Measurements from ENCODE around the gene NLK.

DNA sequence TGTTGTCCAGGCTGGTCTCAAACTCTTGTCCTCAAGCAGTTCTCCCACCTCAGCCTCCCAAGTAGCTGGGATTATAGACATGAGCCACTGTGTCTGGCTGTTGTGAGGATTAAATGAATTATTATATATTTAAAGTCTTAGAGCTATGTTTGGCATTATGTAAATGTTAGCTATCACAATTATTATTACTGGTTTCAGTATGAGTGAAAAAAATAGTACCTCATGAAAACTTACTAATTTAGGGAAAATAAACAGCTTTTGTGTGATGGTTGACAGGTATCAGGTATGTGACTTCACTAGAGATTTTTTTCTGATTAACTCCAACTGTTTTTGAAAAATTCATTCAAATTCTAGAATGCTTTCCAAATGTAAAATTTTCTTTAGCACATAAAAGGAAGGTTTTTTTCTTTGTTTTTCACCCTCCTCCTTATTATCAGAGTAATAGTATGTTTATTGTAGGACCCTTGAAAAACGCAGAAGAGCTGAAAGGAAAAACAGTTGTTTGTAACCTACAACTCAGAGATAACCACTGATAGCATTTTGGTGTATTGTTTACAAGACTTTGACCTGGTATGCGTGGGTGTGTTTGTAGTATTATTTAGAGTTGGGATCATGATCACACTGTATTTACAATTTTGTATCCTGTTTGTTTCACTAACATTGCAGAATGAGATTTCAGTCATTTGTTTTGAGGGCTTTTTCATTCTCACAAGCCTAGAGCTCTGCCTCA is 13.2 kb downstream of the NLK start:
- TF ChIP-seq POLR2A (IDR thresholded peaks at IDR 0.05; ENCODE audit: borderline replicate concordance, extremely low read depth, insufficient read depth, insufficient read length) (no peak), SP1 (IDR thresholded peaks at IDR 0.05; ENCODE audit: low read depth) (no peak), ZNF274 (IDR thresholded peaks at IDR 0.05; ENCODE audit: low read depth, low read length) (no peak)
- TF ChIP-seq, protein P1, sequence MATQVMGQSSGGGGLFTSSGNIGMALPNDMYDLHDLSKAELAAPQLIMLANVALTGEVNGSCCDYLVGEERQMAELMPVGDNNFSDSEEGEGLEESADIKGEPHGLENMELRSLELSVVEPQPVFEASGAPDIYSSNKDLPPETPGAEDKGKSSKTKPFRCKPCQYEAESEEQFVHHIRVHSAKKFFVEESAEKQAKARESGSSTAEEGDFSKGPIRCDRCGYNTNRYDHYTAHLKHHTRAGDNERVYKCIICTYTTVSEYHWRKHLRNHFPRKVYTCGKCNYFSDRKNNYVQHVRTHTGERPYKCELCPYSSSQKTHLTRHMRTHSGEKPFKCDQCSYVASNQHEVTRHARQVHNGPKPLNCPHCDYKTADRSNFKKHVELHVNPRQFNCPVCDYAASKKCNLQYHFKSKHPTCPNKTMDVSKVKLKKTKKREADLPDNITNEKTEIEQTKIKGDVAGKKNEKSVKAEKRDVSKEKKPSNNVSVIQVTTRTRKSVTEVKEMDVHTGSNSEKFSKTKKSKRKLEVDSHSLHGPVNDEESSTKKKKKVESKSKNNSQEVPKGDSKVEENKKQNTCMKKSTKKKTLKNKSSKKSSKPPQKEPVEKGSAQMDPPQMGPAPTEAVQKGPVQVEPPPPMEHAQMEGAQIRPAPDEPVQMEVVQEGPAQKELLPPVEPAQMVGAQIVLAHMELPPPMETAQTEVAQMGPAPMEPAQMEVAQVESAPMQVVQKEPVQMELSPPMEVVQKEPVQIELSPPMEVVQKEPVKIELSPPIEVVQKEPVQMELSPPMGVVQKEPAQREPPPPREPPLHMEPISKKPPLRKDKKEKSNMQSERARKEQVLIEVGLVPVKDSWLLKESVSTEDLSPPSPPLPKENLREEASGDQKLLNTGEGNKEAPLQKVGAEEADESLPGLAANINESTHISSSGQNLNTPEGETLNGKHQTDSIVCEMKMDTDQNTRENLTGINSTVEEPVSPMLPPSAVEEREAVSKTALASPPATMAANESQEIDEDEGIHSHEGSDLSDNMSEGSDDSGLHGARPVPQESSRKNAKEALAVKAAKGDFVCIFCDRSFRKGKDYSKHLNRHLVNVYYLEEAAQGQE (IDR thresholded peaks at IDR 0.05; ENCODE audit: low read depth): no peak

All from HCT116 (cell line).